Stomach (tissue), 9 donors: ENCODE results near the gene LDAH. TPM values are rescaled to one million over a fixed set of nuclear protein-coding genes. Genes with fewer than 3 reads are reported as not detected.

Source experiments
- DNase-seq, 2 donors: peaks; one replicate each; pipeline versions ENCODE4 v3.0.0 to v3.0.0-alpha.2; 2013 to 2019
- H3K27ac ChIP-seq, 5 donors: fragments of 200-600 bp in 4 of 5; sonication (generic) in 4 of 5; one replicate each; pipeline ENCODE4 v1.5.1; 2013 to 2019; ENCODE audit warnings: mild to moderate bottlenecking in 1 of 5, moderate library complexity in 1 of 5
- H3K27me3 ChIP-seq, 3 donors: fragments of 200-600 bp; sonication (generic); one replicate each; pipeline ENCODE4 v1.5.1; 2017 to 2019; ENCODE audit warnings: mixed run types in 1 of 3
- H3K36me3 ChIP-seq, 4 donors: fragments of 200-600 bp; sonication (generic); 1 replicate in 3 of 4; 2 replicates in 1 of 4; pipeline ENCODE4 v1.5.1; 2016 to 2019
- H3K4me1 ChIP-seq, 4 donors: fragments of 200-600 bp; sonication (generic); one replicate each; pipeline ENCODE4 v1.5.1; 2016 to 2019
- H3K4me3 ChIP-seq, 4 donors: fragments of 200-600 bp; sonication (generic) in 3 of 4; one replicate each; pipeline ENCODE4 v1.5.1; 2016 to 2019; ENCODE audit warnings: mild to moderate bottlenecking in 1 of 4
- H3K9me3 ChIP-seq, 4 donors: fragments of 200-600 bp; sonication (generic); one replicate each; pipeline ENCODE4 v1.5.1; 2016 to 2019
- EP300 ChIP-seq: sonication (generic); formaldehyde crosslinking; IDR thresholded peaks from one replicate; pipeline ENCODE4 v1.6.1; 2017; ENCODE audit warnings: antibody characterized with exemption
- POLR2A ChIP-seq, 4 donors: fragments of 450-650 bp; IDR thresholded peaks; one replicate each; pipeline ENCODE4 v1.6.1; 2016; ENCODE audit warnings: antibody characterized with exemption in 4 of 4, control low read depth in 2 of 4, mild to moderate bottlenecking in 1 of 4, moderate library complexity in 1 of 4
- POLR2AphosphoS5 ChIP-seq, 3 donors: sonication (generic); formaldehyde crosslinking; IDR thresholded peaks; one replicate each; pipeline ENCODE4 v1.6.1; 2016; ENCODE audit warnings: antibody characterized with exemption in 3 of 3
- WGBS, 5 donors: extraction: QIAGEN DNeasy Blood & Tissue Kit in 3 of 5; methylation state at CpG; one replicate each; pipeline versions ENCODE4 v1.1.5 to v1.1.7; 2013 to 2018; 5-methylcytosine and 5-hydroxymethylcytosine counted together
- intact Hi-C: fragments of 100-400 bp; cut with DNase I; formaldehyde crosslinking; loops from one replicate; pipeline ENCODE4 v1.15.1; 2023; ENCODE audit warnings: low total_unique reads
- polyA plus RNA-seq, 3 donors: library from polyadenylated mRNA; stranded (reverse); fragments of 200-250 nt; gene quantifications; one replicate each; pipeline ENCODE4 v1.2.3, GENCODE V29; 2013
- total RNA-seq, 5 donors: library from RNA; depleted of rRNA; stranded (reverse); fragments of >200 nt; gene quantifications; one replicate each; pipeline versions ENCODE4 v1.1.0 to v1.2.3, GENCODE V29; 2014 to 2016
- TF ChIP-seq, protein P1 (sequence below), 7 experiments: fragments of 450-650 bp in 4 of 7; fragments of 200-600 bp in 3 of 7; sonication (generic) in 3 of 7; IDR thresholded peaks; one replicate each; pipeline ENCODE4 v1.5.1; 2016 to 2019; ENCODE audit warnings: antibody characterized with exemption in 7 of 7, control low read depth in 2 of 7, mild to moderate bottlenecking in 1 of 7
- donor health status: healthy with polysubstance abuse.
- donor health status: Bipolar disorder and iron deficiency.
- donor health status: healthy.

Gene LDAH
- total and polyA plus RNA-seq, 8 donors, result 4.1 to 20.0 (median 5.9) TPM

GRCh38 chr2:20747317-20747716 lies 75.6 kb downstream of the LDAH start:
- H3K4me3 ChIP-seq, result no peak overlapping the region
- peaks cover 4 to 8% (median 7%) of the 10 kb centered on the region in 4 donors for H3K4me1 ChIP-seq
- H3K9me3 ChIP-seq, result peaks cover 0 to 4% (median 0%) of the 10 kb centered on the region in 4 donors
- WGBS, 5 donors, result 40 to 54% (median 51%) methylated on average over 1 of the region's 1 CpG
- DNase-seq, result no peak
- peak overlapping the region in 1 of 5 donors; percentile 42 for H3K27ac ChIP-seq
- peaks cover 0 to 7% (median 4%) of the 10 kb centered on the region in 4 donors for H3K36me3 ChIP-seq
- H3K27me3 ChIP-seq, result no peaks in the 10 kb centered on the region
- intact Hi-C loops, result no loop called here
- TF ChIP-seq POLR2A (IDR thresholded peaks at IDR 0.05), result no peak
- TF ChIP-seq POLR2AphosphoS5 (IDR thresholded peaks at IDR 0.05), result no peak
- no peak for TF ChIP-seq EP300
- TF ChIP-seq, protein P1, sequence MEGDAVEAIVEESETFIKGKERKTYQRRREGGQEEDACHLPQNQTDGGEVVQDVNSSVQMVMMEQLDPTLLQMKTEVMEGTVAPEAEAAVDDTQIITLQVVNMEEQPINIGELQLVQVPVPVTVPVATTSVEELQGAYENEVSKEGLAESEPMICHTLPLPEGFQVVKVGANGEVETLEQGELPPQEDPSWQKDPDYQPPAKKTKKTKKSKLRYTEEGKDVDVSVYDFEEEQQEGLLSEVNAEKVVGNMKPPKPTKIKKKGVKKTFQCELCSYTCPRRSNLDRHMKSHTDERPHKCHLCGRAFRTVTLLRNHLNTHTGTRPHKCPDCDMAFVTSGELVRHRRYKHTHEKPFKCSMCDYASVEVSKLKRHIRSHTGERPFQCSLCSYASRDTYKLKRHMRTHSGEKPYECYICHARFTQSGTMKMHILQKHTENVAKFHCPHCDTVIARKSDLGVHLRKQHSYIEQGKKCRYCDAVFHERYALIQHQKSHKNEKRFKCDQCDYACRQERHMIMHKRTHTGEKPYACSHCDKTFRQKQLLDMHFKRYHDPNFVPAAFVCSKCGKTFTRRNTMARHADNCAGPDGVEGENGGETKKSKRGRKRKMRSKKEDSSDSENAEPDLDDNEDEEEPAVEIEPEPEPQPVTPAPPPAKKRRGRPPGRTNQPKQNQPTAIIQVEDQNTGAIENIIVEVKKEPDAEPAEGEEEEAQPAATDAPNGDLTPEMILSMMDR (IDR thresholded peaks at IDR 0.05), result no peak

DNA sequence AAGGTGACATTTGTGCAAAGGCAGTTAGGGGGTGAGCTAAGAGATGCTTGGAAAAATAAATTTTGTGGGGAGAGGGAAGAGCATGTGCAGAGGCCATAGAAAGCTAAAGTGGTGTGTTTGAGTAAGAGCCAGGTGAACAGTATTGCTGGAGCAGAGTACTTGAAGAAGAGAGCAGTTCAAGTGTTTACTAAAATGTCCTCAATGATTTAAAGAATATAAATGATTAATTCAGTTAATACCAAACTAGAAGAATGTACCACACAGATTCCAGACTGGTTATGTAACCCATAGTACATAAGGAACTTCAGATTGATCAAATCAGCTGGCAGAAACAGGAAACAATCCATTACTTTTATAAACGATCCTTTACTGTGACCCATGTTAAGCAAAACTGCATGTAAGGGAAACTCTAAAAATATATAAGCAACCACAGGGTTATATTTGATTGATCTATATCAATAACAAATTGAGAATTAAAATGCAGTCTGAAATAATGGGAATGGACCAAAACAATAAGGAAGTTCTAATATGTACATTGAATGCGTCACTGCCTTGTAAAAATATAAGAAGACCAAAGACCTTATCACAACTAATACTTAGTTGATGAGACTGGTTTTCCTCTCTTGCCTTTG lies 76.9 kb downstream of the LDAH start:
- Histone ChIP-seq H3K4me1 (peaks cover 4 to 8% (median 7%) of the 10 kb centered on the region in 4 donors), H3K9me3 (no peaks in the 10 kb centered on the region), H3K4me3 (no peak overlapping the region), H3K27ac (peak overlapping the region in 4 of 5 donors; percentile 18 to 48 (median 31)), H3K36me3 (no peaks in the 10 kb centered on the region), H3K27me3 (no peaks in the 10 kb centered on the region)
- TF ChIP-seq EP300, result no peak
- TF ChIP-seq, protein P1 (IDR thresholded peaks at IDR 0.05), result no peak
- no peak for TF ChIP-seq POLR2A (IDR thresholded peaks at IDR 0.05)
- TF ChIP-seq POLR2AphosphoS5 (IDR thresholded peaks at IDR 0.05), result no peak
- intact Hi-C loops, result no loop called here
- DNase-seq, result peak in 1 of 2 donors; percentile 58
- WGBS, 5 donors, result 26 to 57% (median 30%) methylated on average over 2 of the region's 2 CpGs

DNA sequence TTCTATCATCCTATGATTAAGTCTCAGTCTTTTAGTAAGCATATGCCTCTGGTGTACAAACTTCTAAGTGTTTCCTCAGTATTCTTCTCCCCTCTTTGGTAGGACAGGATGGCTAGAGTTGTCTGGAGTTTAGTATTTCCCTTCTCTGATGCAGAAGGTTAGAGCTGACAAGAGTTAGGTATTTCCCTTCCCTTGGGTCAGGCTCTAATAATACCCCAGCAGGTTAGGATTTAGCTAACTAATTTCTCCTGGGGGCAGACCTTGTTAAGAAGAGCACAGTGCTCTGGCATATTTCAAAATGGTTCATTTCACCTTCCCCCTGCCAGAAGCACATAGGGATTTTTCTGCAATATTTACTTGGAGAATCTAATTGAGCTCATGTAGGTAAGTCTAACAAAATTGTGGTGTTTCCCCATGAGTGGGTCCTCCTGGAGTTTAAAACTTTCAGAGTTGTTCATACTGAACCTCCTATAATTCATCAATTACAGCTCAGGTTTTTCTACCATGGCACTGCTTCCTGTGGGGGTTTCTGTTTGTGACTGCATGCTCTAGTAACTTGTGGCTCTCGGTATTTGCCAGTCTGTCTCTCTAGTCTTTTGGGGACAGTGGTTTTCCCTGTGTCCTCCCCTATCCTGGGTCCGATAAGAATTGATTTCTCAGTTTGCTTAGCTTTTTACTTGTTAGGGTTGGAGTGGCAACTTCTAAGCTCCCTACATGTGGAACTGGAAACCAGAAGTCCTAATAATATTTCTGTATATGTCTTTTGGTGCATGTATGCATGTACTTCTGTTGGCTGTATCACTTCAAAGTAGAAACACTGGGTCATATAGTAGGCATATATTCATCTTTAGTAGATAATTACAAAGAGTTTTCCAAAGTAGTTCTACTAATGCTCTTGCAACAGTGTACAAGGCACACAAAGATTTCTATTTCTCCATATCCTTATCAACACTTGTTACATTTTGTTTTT lies 78.2 kb downstream of the LDAH start:
- H3K27me3 ChIP-seq, result no peaks in the 10 kb centered on the region
- TF ChIP-seq POLR2AphosphoS5 (IDR thresholded peaks at IDR 0.05) (no peak), EP300 (no peak), POLR2A (IDR thresholded peaks at IDR 0.05) (no peak)
- TF ChIP-seq, protein P1 (IDR thresholded peaks at IDR 0.05), result no peak
- intact Hi-C loops, result no loop called here
- 91 to 97% (median 93%) methylated on average over 2 of the region's 2 CpGs for WGBS, 5 donors
- no peak overlapping the region for H3K27ac ChIP-seq
- H3K9me3 ChIP-seq, result no peaks in the 10 kb centered on the region
- no peak for DNase-seq
- H3K4me3 ChIP-seq, result no peak overlapping the region
- H3K36me3 ChIP-seq, result no peaks in the 10 kb centered on the region
- H3K4me1 ChIP-seq, result peaks cover 4 to 8% (median 7%) of the 10 kb centered on the region in 4 donors

DNA sequence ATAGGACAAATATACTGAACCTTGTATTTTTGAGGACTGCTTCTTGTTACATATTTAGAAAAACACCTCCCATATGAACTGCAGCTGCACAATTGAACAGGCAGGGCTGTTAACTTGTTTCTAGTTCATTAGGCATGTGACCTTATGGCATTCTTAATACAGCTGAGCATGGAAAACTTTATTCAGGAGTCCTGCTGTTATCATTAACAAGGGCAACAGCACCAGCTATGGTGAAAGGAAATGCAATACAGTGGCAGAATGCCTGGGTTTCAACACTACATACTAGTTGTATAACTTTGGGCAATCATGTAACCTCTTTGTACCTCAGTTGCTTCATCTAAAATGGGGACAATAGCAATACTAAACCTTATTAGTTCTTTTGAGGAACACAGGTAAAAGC lies 84.1 kb downstream of the LDAH start:
- no peaks in the 10 kb centered on the region for H3K9me3 ChIP-seq
- no peak for TF ChIP-seq EP300
- TF ChIP-seq, protein P1 (IDR thresholded peaks at IDR 0.05), result no peak
- no peak for TF ChIP-seq POLR2A (IDR thresholded peaks at IDR 0.05)
- no peak for TF ChIP-seq POLR2AphosphoS5 (IDR thresholded peaks at IDR 0.05)
- H3K27me3 ChIP-seq, result no peaks in the 10 kb centered on the region
- no peak overlapping the region for H3K27ac ChIP-seq
- no peaks in the 10 kb centered on the region for H3K4me1 ChIP-seq
- DNase-seq, result no peak
- intact Hi-C loops, result no loop called here
- H3K36me3 ChIP-seq, result peaks cover 0 to 26% (median 8%) of the 10 kb centered on the region in 4 donors
- no peak overlapping the region for H3K4me3 ChIP-seq
